Thyroid gland (tissue), 4 donors: ENCODE measurements around the gene WIPF2. TPM values are rescaled to one million over a fixed set of nuclear protein-coding genes. Genes with fewer than 3 reads are reported as not detected.
A peak's percentile ranks its signal among the peaks of the same experiment; 100 is the strongest.

Experiments
- DNase-seq, 2 donors: peaks; one replicate each; pipeline ENCODE4 v3.0.0-alpha.2; 2019
- H3K27ac ChIP-seq, 3 donors: fragments of 200-600 bp; sonication (generic); 1 replicate in 2 of 3; 2 replicates in 1 of 3; pipeline ENCODE4 v1.5.1; 2016 to 2019; ENCODE audit warnings: mild to moderate bottlenecking in 1 of 3, moderate library complexity in 1 of 3
- H3K27me3 ChIP-seq: fragments of 200-600 bp; sonication (generic); one replicate; pipeline ENCODE4 v1.5.1; 2019
- H3K36me3 ChIP-seq, 2 donors: fragments of 200-600 bp; sonication (generic); one replicate each; pipeline ENCODE4 v1.5.1; 2016 to 2019
- H3K4me1 ChIP-seq, 2 donors: fragments of 200-600 bp; sonication (generic); one replicate each; pipeline ENCODE4 v1.5.1; 2017 to 2019
- H3K4me3 ChIP-seq, 3 donors: fragments of 200-600 bp; sonication (generic); replicated peaks in 1 of 3; 1 replicate in 2 of 3; 2 replicates in 1 of 3; pipeline ENCODE4 v1.5.1; 2016; ENCODE audit warnings: mild to moderate bottlenecking in 1 of 3
- H3K9me3 ChIP-seq: fragments of 200-600 bp; sonication (generic); one replicate; pipeline ENCODE4 v1.5.1; 2017
- CTCF ChIP-seq, 6 experiments: fragments of 200-600 bp in 3 of 6; fragments of 450-650 bp in 3 of 6; sonication (generic) in 3 of 6; IDR thresholded peaks; one replicate each; pipeline ENCODE4 v1.5.1; 2016 to 2019; ENCODE audit warnings: antibody characterized with exemption in 6 of 6, mild to moderate bottlenecking in 2 of 6, inconsistent platforms in 1 of 6, moderate library complexity in 1 of 6
- POLR2A ChIP-seq, 2 donors: fragments of 450-650 bp; IDR thresholded peaks; one replicate each; pipeline ENCODE4 v1.6.1; 2017; ENCODE audit warnings: antibody characterized with exemption in 2 of 2, mild to moderate bottlenecking in 2 of 2, moderate library complexity in 1 of 2
- WGBS, 2 donors: methylation state at CpG; one replicate each; pipeline ENCODE4 v1.1.5; 2017; 5-methylcytosine and 5-hydroxymethylcytosine counted together
- intact Hi-C: fragments of 100-400 bp; cut with DNase I; formaldehyde crosslinking; loops from one replicate; pipeline ENCODE4 v1.15.1; 2023
- total RNA-seq, 4 donors: library from RNA; depleted of rRNA; stranded (reverse); fragments of >200 nt; gene quantifications; one replicate each; pipeline ENCODE4 v1.2.3, GENCODE V29; 2016

Gene WIPF2, protein sequence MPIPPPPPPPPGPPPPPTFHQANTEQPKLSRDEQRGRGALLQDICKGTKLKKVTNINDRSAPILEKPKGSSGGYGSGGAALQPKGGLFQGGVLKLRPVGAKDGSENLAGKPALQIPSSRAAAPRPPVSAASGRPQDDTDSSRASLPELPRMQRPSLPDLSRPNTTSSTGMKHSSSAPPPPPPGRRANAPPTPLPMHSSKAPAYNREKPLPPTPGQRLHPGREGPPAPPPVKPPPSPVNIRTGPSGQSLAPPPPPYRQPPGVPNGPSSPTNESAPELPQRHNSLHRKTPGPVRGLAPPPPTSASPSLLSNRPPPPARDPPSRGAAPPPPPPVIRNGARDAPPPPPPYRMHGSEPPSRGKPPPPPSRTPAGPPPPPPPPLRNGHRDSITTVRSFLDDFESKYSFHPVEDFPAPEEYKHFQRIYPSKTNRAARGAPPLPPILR
- 10 to 100 TPM; 13.2 to 14.6 (median 14.5) TPM for total RNA-seq

- WGBS, 2 donors, result 1 to 4% methylated on average over 31 to 56 of the region's 59 CpGs
- H3K27ac ChIP-seq, result peak within 1 kb of the TSS; percentile 57 to 92 (median 79)
- peak within 1 kb of the TSS; percentile 47 to 71 (median 66) for H3K4me3 ChIP-seq
- no peaks in the 10 kb centered on the region for H3K36me3 ChIP-seq
- DNase-seq, result peak; percentile 97 to 98
- TF ChIP-seq POLR2A (IDR thresholded peaks at IDR 0.05), result peak in 1 of 2 donors; percentile 75
- peak; percentile 38 to 66 (median 58) for TF ChIP-seq CTCF (IDR thresholded peaks at IDR 0.05)
- no peaks in the 10 kb centered on the region for H3K27me3 ChIP-seq
- H3K4me1 ChIP-seq, result peaks cover 12 to 14% of the 10 kb centered on the region in 2 donors
- intact Hi-C loops, result no loop called here
- no peaks in the 10 kb centered on the region for H3K9me3 ChIP-seq
Observed at GRCh38 chr17:40218740-40219593, at the start of gene WIPF2. Gene WIPF2 (plus strand): TSS chr17:40219304. CDS start chr17:40256460, 37,156 bp downstream.

DNA sequence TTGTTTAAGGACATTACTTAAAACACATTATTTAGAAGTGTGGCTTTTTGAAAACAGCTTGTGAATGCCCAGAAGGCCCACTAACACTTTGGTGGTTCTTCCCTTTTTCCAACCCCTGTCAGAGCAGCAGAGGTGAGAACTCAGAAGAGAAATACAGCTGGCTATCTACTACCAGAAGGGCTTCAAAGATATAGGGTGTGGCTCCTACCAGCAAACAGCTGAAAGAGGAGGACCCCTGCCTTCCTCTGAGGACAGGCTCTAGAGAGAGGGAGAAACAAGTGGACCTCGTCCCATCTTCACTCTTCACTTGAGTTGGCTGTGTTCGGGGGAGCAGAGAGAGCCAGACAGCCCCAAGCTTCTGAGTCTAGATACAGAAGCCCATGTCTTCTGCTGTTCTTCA, 48.8 kb upstream of the WIPF2 start:
- WGBS, 2 donors, result 88 to 100% methylated on average over 2 of the region's 2 CpGs
- Histone ChIP-seq H3K36me3 (peaks cover 37 to 56% of the 10 kb centered on the region in 2 donors), H3K9me3 (no peaks in the 10 kb centered on the region), H3K27ac (no peak overlapping the region), H3K4me1 (peaks cover 12 to 21% of the 10 kb centered on the region in 2 donors), H3K27me3 (no peaks in the 10 kb centered on the region), H3K4me3 (no peak overlapping the region)
- TF ChIP-seq CTCF (IDR thresholded peaks at IDR 0.05) (no peak), POLR2A (IDR thresholded peaks at IDR 0.05) (no peak)
- no peak for DNase-seq
- intact Hi-C loops, result no loop called here

GRCh38 chr17:40171750-40172149, 47.4 kb upstream of the WIPF2 start:
- Histone ChIP-seq H3K36me3 (peaks cover 37 to 50% of the 10 kb centered on the region in 2 donors), H3K4me1 (peaks cover 12 to 23% of the 10 kb centered on the region in 2 donors), H3K27ac (no peak overlapping the region), H3K9me3 (no peaks in the 10 kb centered on the region), H3K27me3 (no peaks in the 10 kb centered on the region), H3K4me3 (no peak overlapping the region)
- TF ChIP-seq CTCF (IDR thresholded peaks at IDR 0.05), result no peak
- DNase-seq, result no peak
- 80 to 100% methylated on average over 1 of the region's 1 CpG for WGBS, 2 donors
- intact Hi-C loops, result no loop called here

DNA sequence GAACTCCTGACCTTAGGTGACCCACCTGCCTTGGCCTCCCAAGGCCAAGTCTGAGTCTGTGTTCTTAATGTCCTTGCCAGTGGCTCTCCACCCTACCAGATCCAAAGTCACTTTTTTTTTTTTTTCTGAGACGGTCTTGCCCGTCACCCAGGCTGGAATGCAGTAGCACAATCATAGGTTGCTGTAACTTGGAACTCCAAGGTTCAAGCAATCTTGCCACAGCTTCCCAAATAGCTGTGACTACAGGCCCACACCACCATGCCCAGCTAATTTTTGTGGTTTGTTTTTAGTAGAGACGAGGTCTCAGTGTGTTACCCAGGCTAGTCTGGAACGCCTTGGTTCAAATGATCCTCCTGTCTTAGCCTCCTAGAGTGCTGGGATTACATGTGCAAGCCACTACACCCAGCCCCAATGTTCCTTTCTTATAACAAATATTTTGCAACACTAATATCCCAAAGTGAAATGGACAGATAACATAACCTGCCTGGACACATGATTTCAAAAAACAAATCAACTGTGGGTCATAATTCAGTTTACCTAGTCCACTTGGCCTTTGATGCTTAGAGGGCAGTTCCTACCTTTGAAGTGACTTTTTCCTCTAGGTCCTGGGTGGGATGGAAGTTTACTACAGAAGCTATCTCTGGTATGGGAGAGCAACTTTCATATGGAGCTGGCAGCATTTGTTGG, 45.9 kb upstream of the WIPF2 start:
- Histone ChIP-seq H3K4me1 (peaks cover 9 to 23% of the 10 kb centered on the region in 2 donors), H3K4me3 (no peak overlapping the region), H3K27me3 (no peaks in the 10 kb centered on the region), H3K9me3 (no peaks in the 10 kb centered on the region), H3K27ac (no peak overlapping the region), H3K36me3 (peaks cover 37 to 43% of the 10 kb centered on the region in 2 donors)
- WGBS, 2 donors, result 92 to 94% methylated on average over 4 of the region's 4 CpGs
- DNase-seq, result no peak
- intact Hi-C loops, result no loop called here
- TF ChIP-seq POLR2A (IDR thresholded peaks at IDR 0.05) (no peak), CTCF (IDR thresholded peaks at IDR 0.05) (no peak)
